SK-N-SH (cell line): ENCODE results near the gene TBX18.

ENCODE experiments used
- CTCF ChIP-seq: fragments of 200-600 bp; sonication (generic); IDR thresholded peaks from 2 replicates; pipeline ENCODE4 v1.6.1; 2017; ENCODE audit warnings: antibody characterized with exemption, mild to moderate bottlenecking, moderate library complexity
- EP300 ChIP-seq, 2 experiments: IDR thresholded peaks; 2 replicates each; pipeline versions ENCODE4 v1.4.0 to v1.6.1; 2012; ENCODE audit warnings: borderline replicate concordance in 1 of 2, low read depth in 1 of 2, low read length in 1 of 2
- GABPA ChIP-seq: IDR thresholded peaks from 2 replicates; pipeline ENCODE4 v1.4.0; 2012; ENCODE audit warnings: low read depth, mild to moderate bottlenecking
- JUND ChIP-seq: IDR thresholded peaks from 2 replicates; pipeline ENCODE4 v1.4.0; 2012
- MAX ChIP-seq: IDR thresholded peaks from 2 replicates; pipeline ENCODE4 v1.4.0; 2012; ENCODE audit warnings: low read depth
- POLR2AphosphoS5 ChIP-seq: IDR thresholded peaks from 2 replicates; pipeline ENCODE4 v1.6.1; 2012; ENCODE audit warnings: low read depth, low read length
- RCOR1 ChIP-seq: fragments of 150-350 bp; IDR thresholded peaks from 2 replicates; pipeline ENCODE4 v1.6.1; 2017; ENCODE audit warnings: antibody characterized with exemption, low read length
- TCF12 ChIP-seq: IDR thresholded peaks from 2 replicates; pipeline ENCODE4 v1.4.0; 2012
- TEAD4 ChIP-seq: IDR thresholded peaks from 2 replicates; pipeline ENCODE4 v1.4.0; 2012; ENCODE audit warnings: mild to moderate bottlenecking, borderline replicate concordance; ENCODE audit not compliant: insufficient read depth
- USF1 ChIP-seq: IDR thresholded peaks from 2 replicates; pipeline ENCODE4 v1.4.0; 2012; ENCODE audit warnings: low read depth, borderline replicate concordance
- YY1 ChIP-seq: IDR thresholded peaks from 2 replicates; pipeline ENCODE4 v1.4.0; 2012; ENCODE audit warnings: low read depth, mild to moderate bottlenecking

GRCh38 chr6:84764332-84765049 lies at the start of gene TBX18:
- TF ChIP-seq GABPA (peak; percentile 67), CTCF (peak; percentile 13; the same call in 1 of the 2 replicates), TCF12 (no peak; the same call in 1 of the 2 replicates), MAX (peak; percentile 26; the same call in 1 of the 2 replicates), EP300 (IDR thresholded peaks at IDR 0.05; ENCODE audit: borderline replicate concordance in 1 of 2, low read depth in 1 of 2, low read length in 1 of 2) (0 out of 4 replicates have a peak, but pooled peaks of 1 of the 2 experiments have one; percentile 17), JUND (peak; percentile 35; the same call in 1 of the 2 replicates), RCOR1 (no peak), POLR2AphosphoS5 (peak; percentile 51; the same call in 1 of the 2 replicates), USF1 (no peak), TEAD4 (no peak), YY1 (no peak)
